ENCODE measurements around the gene PLXNA2.

The PLXNA2 gene

DNA sequence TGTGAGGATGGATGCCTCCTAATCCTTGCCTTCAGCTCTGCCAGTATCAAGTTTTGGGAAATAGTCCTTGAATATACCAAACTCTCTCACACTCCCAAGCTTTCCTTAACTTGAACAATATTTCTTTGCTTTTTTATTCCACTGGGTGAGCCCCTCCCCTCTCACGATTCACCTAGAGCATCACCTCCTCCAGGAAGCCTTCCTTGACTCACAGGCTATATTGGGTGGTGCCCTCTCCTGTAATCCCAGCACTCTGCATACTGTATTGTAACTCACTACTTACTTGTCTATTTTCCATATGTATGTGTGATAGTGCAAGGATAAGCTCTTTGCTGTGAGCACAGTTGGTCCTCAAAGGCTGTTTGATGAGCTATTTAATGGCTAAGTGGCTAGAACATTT is 114.7 kb downstream of the PLXNA2 start:
- TF ChIP-seq, protein P1, sequence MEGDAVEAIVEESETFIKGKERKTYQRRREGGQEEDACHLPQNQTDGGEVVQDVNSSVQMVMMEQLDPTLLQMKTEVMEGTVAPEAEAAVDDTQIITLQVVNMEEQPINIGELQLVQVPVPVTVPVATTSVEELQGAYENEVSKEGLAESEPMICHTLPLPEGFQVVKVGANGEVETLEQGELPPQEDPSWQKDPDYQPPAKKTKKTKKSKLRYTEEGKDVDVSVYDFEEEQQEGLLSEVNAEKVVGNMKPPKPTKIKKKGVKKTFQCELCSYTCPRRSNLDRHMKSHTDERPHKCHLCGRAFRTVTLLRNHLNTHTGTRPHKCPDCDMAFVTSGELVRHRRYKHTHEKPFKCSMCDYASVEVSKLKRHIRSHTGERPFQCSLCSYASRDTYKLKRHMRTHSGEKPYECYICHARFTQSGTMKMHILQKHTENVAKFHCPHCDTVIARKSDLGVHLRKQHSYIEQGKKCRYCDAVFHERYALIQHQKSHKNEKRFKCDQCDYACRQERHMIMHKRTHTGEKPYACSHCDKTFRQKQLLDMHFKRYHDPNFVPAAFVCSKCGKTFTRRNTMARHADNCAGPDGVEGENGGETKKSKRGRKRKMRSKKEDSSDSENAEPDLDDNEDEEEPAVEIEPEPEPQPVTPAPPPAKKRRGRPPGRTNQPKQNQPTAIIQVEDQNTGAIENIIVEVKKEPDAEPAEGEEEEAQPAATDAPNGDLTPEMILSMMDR (IDR thresholded peaks at IDR 0.05; ENCODE audit: low read depth, low read length), result no peak
- no peak overlapping the region for H3K4me3 ChIP-seq (ENCODE audit: low read depth, low read length)

DNA sequence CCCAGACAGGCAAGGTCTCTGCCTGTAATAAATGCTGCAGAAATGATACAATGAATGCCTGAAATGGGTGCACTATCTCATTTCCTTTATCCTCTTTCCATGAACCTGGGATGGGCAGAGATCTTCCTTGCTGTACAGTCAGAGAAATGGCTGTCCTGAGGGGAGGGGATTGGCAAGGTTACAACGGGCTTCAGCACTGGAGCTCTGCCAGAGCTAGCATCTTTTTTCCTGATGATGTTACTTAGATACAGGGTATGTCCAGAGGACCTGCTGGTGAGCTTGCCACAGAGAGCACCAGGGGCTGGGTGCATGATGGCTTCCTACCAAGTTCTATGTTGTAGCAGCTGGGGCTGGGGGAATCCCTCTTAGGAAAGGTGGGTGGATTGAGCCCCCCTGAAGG is 115.1 kb downstream of the PLXNA2 start:
- TF ChIP-seq, protein P1 (IDR thresholded peaks at IDR 0.05; ENCODE audit: low read depth, low read length), result no peak

DNA sequence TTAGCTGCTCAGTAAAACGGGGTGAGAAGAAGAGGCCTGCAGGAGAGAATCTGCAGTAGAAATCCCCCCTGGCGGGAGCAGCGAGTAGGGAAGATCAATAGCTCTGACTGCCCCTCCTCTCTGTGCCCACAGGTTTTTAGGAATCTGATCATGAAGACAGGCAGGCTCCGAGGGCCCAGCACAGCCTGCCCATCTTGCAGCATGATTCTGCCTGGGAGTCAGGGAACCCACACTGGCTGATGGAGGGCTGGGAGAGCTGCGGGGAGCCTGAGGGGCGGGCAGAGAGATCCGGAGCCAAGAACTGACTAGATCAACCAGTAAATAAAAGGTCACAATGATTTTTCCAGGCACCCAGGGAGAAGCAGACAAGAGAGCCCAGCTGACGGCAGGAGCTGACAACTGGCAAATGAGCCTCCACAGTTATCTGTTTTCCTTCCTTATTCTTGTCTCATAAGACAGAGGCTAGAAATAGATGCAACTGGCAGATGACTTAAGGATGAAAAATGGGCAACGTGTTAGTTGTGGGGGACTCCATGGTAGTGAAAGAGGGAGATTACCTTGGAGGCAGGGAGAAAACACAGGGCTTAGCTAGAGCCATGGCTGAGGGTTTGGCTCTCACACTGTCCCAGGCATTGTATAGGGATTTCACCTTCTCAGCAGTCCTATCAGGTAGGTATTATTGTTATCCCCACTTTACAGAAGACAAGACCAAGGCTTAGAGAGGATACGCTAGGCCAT is 116.2 kb downstream of the PLXNA2 start:
- H3K4me3 ChIP-seq (ENCODE audit: low read depth, low read length), result no peak overlapping the region
- TF ChIP-seq, protein P1 (IDR thresholded peaks at IDR 0.05; ENCODE audit: low read depth, low read length), result no peak

More for the DNA sequence above, 115.1 kb downstream of the PLXNA2 start:
- no peak overlapping the region for H3K4me3 ChIP-seq (ENCODE audit: low read depth, low read length)

DNA sequence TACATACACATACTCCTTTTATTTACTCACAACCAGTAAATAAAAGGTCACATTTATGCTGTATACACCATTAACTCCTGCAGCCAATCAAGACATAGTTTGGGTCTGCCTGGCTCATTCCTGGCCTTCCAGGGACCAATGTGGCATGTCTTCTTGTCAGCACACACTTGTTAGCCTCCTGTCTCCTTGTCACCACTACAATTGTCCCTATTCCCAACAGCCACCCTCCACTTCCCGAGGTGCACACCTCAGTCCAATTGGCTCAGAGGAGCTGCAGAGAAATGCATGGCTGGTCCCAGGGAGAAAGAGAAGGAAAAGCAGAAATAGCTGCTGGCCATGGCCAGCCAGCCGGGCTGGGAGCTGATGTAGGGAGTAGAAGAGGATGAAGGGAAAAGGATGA is 116.9 kb downstream of the PLXNA2 start:
- H3K4me3 ChIP-seq (ENCODE audit: low read depth, low read length), result no peak overlapping the region
- TF ChIP-seq, protein P1 (IDR thresholded peaks at IDR 0.05; ENCODE audit: low read depth, low read length), result no peak

DNA sequence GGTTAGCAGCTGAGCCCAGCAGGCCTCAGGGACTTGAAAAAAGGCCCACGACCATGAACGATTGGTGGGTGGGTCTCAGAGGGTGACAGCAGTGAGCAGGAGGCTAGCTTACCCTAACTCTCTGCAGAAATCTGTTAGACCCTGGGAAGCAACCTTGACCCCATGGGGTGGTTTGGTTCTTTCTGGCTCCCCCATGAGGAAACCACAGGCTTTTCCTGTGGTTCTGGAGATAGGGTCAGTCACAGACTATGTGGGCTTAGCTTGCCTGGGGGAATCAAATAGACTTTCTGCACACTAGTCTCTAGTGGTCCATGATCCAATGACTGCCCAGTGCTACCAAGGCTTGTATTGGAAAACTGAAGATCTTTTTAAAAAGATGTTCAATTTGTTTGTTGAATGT is 118.1 kb downstream of the PLXNA2 start:
- TF ChIP-seq, protein P1 (IDR thresholded peaks at IDR 0.05; ENCODE audit: low read depth, low read length), result no peak
- H3K4me3 ChIP-seq (ENCODE audit: low read depth, low read length), result no peak overlapping the region

DNA sequence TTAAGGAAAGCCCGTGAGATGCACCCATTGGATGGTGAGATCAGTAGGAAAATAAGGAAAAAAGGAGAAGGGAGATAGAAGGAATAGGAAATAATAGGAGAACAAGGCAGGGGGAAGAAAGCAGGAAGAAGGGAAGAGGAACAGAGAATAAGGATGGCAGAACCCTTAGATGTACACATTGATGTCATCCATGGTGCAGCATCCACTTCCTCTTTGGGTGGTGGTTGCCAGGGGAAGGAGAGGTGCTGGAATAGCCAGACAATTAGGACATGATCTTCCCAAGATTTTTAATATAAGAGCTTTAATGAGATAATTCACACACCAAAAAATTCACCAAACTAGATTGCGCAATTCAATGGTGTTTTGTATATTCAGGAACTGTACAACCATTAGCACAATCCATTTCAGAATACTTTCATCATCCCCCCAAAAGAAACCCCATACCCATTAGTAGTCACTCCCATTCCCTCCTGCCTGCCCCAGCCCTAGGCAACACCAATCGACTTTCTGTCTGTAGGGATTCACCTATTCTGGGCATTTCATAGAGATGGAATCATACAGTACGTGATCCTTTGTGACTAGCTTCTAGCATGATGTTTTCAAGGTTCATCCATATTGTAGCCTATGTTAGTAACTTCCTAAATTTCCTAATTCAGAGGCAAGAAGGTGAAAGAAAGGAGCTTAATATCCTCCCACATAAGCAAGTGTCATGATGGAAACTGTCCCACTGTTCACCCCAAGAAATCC is 121.4 kb downstream of the PLXNA2 start:
- no peak overlapping the region for H3K4me3 ChIP-seq (ENCODE audit: low read depth, low read length)
- TF ChIP-seq, protein P1 (IDR thresholded peaks at IDR 0.05; ENCODE audit: low read depth, low read length), result no peak

DNA sequence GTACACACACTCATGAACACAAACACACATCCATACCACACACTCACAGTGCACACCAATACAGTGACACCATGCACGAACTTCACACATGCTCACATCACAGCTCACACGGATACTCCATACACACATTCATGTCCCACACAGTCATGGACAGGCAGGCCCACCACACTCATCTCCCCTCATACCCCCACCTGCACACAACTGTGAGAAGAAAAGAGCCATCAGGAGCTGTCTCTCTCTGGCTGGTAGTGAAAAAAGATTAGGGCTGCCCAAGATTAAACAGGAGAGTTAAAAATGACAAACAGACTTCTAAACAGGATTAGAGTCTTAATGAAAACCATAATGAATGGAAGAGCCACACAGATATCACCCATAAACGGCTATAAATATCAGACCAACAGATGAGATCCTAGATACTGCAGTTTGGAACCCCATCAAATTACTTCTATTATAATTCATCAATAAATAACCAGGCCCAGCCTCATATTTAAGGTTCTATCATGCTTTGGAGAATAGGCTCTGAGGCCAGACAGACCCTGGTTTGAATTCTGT is 122.3 kb downstream of the PLXNA2 start:
- H3K4me3 ChIP-seq (ENCODE audit: low read depth, low read length), result no peak overlapping the region
- TF ChIP-seq, protein P1 (IDR thresholded peaks at IDR 0.05; ENCODE audit: low read depth, low read length), result no peak

All from WI38 (cell line).